Amygdala (tissue), 56 donors: Measurements from ENCODE around the gene SEL1L.

ENCODE experiments used
- DNase-seq, 56 donors: peaks; one replicate each; lab custom pipeline; 2025; lab: John Stamatoyannopoulos, UW

SEL1L gene

DNA sequence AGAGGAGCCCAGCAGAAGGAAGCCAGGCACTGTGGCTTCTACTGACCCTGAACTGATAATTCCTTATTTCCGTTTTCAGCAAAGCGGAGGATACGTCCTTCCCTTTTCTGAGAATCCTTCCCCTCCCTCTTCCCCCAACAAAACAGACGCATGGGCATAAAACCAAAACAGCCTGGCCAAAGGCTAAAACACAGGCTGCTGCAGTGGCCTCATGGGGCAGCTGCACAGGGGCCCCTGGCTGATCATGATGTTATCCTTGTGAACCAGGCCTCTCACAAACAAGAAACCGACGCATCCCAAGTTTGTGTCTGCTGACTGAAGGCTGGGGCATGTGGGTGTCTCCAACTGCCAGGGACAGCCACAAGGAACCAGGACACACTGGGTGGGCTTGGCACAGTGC is 110.1 kb downstream of the SEL1L start:
- peak in 8 of 56 donors; percentile 4 to 57 (median 16) for DNase-seq
